ENCODE measurements around the gene FGD2. TPM values are rescaled to one million over a fixed set of nuclear protein-coding genes. Genes with fewer than 3 reads are reported as not detected.

The FGD2 gene
- total RNA-seq, 1 experiment from 2014 or later, result 0.17 TPM

- H3K36me3 ChIP-seq (replicated peaks; ENCODE audit: control insufficient read depth, insufficient read depth, low read length), result no peaks in the 10 kb centered on the region
- no peak for DNase-seq
- H3K4me3 ChIP-seq (ENCODE audit: insufficient read depth, low read depth, low read length), result no peak overlapping the region
- H3K27me3 ChIP-seq (ENCODE audit: control insufficient read depth, insufficient read depth, low read length), result no peaks in the 10 kb centered on the region
Observed at GRCh38 chr6:36999061-36999750, 6.2 kb upstream of the FGD2 start.

- no peak overlapping the region for H3K4me3 ChIP-seq (ENCODE audit: insufficient read depth, low read depth, low read length)
- no peak for DNase-seq
- no peaks in the 10 kb centered on the region for H3K27me3 ChIP-seq (ENCODE audit: control insufficient read depth, insufficient read depth, low read length)
- no peaks in the 10 kb centered on the region for H3K36me3 ChIP-seq (replicated peaks; ENCODE audit: control insufficient read depth, insufficient read depth, low read length)
Observed at GRCh38 chr6:36999751-37000125, 5.7 kb upstream of the FGD2 start.

- Histone ChIP-seq H3K36me3 (replicated peaks; ENCODE audit: control insufficient read depth, insufficient read depth, low read length) (no peaks in the 10 kb centered on the region), H3K27me3 (ENCODE audit: control insufficient read depth, insufficient read depth, low read length) (no peaks in the 10 kb centered on the region), H3K4me3 (ENCODE audit: insufficient read depth, low read depth, low read length) (no peak overlapping the region)
- no peak for DNase-seq
Observed at GRCh38 chr6:37004044-37004980, 1.1 kb upstream of the FGD2 start.

GRCh38 chr6:37005827-37006567 is 542 bp downstream of the FGD2 start:
- no peak for DNase-seq
- no peak overlapping the region for H3K4me3 ChIP-seq (ENCODE audit: insufficient read depth, low read depth, low read length)
- no peaks in the 10 kb centered on the region for H3K27me3 ChIP-seq (ENCODE audit: control insufficient read depth, insufficient read depth, low read length)
- H3K36me3 ChIP-seq (replicated peaks; ENCODE audit: control insufficient read depth, insufficient read depth, low read length), result no peaks in the 10 kb centered on the region

GRCh38 chr6:37006793-37007339 is 1.4 kb downstream of the FGD2 start:
- no peak overlapping the region for H3K4me3 ChIP-seq (ENCODE audit: insufficient read depth, low read depth, low read length)
- no peaks in the 10 kb centered on the region for H3K36me3 ChIP-seq (replicated peaks; ENCODE audit: control insufficient read depth, insufficient read depth, low read length)
- H3K27me3 ChIP-seq (ENCODE audit: control insufficient read depth, insufficient read depth, low read length), result no peaks in the 10 kb centered on the region
- no peak for DNase-seq

- no peak overlapping the region for H3K4me3 ChIP-seq (ENCODE audit: insufficient read depth, low read depth, low read length)
- DNase-seq, result no peak
- no peaks in the 10 kb centered on the region for H3K27me3 ChIP-seq (ENCODE audit: control insufficient read depth, insufficient read depth, low read length)
- H3K36me3 ChIP-seq (replicated peaks; ENCODE audit: control insufficient read depth, insufficient read depth, low read length), result no peaks in the 10 kb centered on the region
Observed at GRCh38 chr6:37007340-37008043, 2.0 kb downstream of the FGD2 start.

- no peaks in the 10 kb centered on the region for H3K27me3 ChIP-seq (ENCODE audit: control insufficient read depth, insufficient read depth, low read length)
- DNase-seq, result peak; percentile 24
- no peak overlapping the region for H3K4me3 ChIP-seq (ENCODE audit: insufficient read depth, low read depth, low read length)
- no peaks in the 10 kb centered on the region for H3K36me3 ChIP-seq (replicated peaks; ENCODE audit: control insufficient read depth, insufficient read depth, low read length)
Observed at GRCh38 chr6:37008484-37009465, 3.3 kb downstream of the FGD2 start.

- Histone ChIP-seq H3K36me3 (replicated peaks; ENCODE audit: control insufficient read depth, insufficient read depth, low read length) (no peaks in the 10 kb centered on the region), H3K27me3 (ENCODE audit: control insufficient read depth, insufficient read depth, low read length) (no peaks in the 10 kb centered on the region), H3K4me3 (ENCODE audit: insufficient read depth, low read depth, low read length) (no peak overlapping the region)
- DNase-seq, result no peak
Observed at GRCh38 chr6:37010402-37010892, 5.0 kb downstream of the FGD2 start.

- Histone ChIP-seq H3K36me3 (replicated peaks; ENCODE audit: control insufficient read depth, insufficient read depth, low read length) (no peaks in the 10 kb centered on the region), H3K4me3 (ENCODE audit: insufficient read depth, low read depth, low read length) (no peak overlapping the region), H3K27me3 (ENCODE audit: control insufficient read depth, insufficient read depth, low read length) (no peaks in the 10 kb centered on the region)
- peak; percentile 35 for DNase-seq
Observed at GRCh38 chr6:37011656-37012378, 6.4 kb downstream of the FGD2 start.

- H3K4me3 ChIP-seq (ENCODE audit: insufficient read depth, low read depth, low read length), result no peak overlapping the region
- no peaks in the 10 kb centered on the region for H3K36me3 ChIP-seq (replicated peaks; ENCODE audit: control insufficient read depth, insufficient read depth, low read length)
- H3K27me3 ChIP-seq (ENCODE audit: control insufficient read depth, insufficient read depth, low read length), result no peaks in the 10 kb centered on the region
- peak; percentile 69 for DNase-seq
Observed at GRCh38 chr6:37013516-37014491, 8.3 kb downstream of the FGD2 start.

GRCh38 chr6:37014667-37015066 is 9.2 kb downstream of the FGD2 start:
- DNase-seq, result peak; percentile 38
- Histone ChIP-seq H3K27me3 (ENCODE audit: control insufficient read depth, insufficient read depth, low read length) (no peaks in the 10 kb centered on the region), H3K36me3 (replicated peaks; ENCODE audit: control insufficient read depth, insufficient read depth, low read length) (no peaks in the 10 kb centered on the region), H3K4me3 (ENCODE audit: insufficient read depth, low read depth, low read length) (no peak overlapping the region)

- Histone ChIP-seq H3K4me3 (ENCODE audit: insufficient read depth, low read depth, low read length) (no peak overlapping the region), H3K27me3 (ENCODE audit: control insufficient read depth, insufficient read depth, low read length) (no peaks in the 10 kb centered on the region), H3K36me3 (replicated peaks; ENCODE audit: control insufficient read depth, insufficient read depth, low read length) (no peaks in the 10 kb centered on the region)
- DNase-seq, result no peak
Observed at GRCh38 chr6:37015532-37015931, 10.1 kb downstream of the FGD2 start.

All from H7 (cell line).